Panc1 (cell line): ENCODE measurements around the gene DNASE1L3. TPM values are rescaled to one million over a fixed set of nuclear protein-coding genes. Genes with fewer than 3 reads are reported as not detected.

Source experiments
- ATAC-seq: fragments of 200-7000 bp; cut with Tn5 transposase; 2 replicates; pipeline ENCODE4 v1.9.1; 2020; ENCODE audit warnings: mild to moderate bottlenecking, moderate library complexity
- BruUV-seq: library from RNA; stranded (reverse); fragments of 400-500 nt; replicated peaks from 2 replicates; lab custom pipeline; 2021; lab: Mats Ljungman, UMichigan
- CTCF ChIA-PET: fragments of 300-600 bp; sonication (Branson Sonifier 250); formaldehyde crosslinking; loops from one replicate; lab custom pipeline; 2022; ENCODE audit warnings: antibody characterized with exemption; lab: Charles Lee
- POLR2A ChIA-PET: fragments of 300-600 bp; sonication (Branson Sonifier 250); formaldehyde crosslinking; loops from one replicate; lab custom pipeline; 2022; ENCODE audit warnings: antibody characterized with exemption; lab: Charles Lee
- DNase-seq: peaks from one replicate; pipeline ENCODE4 v3.0.0-alpha.2; 2010; ENCODE audit warnings: low read depth, low spot score
- H3K27ac ChIP-seq: 2 replicates; pipeline ENCODE4 v1.5.1; 2011; ENCODE audit warnings: mild to moderate bottlenecking, low read length, inconsistent platforms
- H3K27me3 ChIP-seq: fragments of 200-500 bp; sonication (Bioruptor generic); 2 replicates; pipeline ENCODE4 v1.6.0; 2014; ENCODE audit warnings: low read length, inconsistent platforms; ENCODE audit not compliant: control insufficient read depth, insufficient read depth
- H3K36me3 ChIP-seq: fragments of 200-500 bp; sonication (Bioruptor generic); 2 replicates; pipeline ENCODE4 v1.5.1; 2014; ENCODE audit warnings: inconsistent platforms, mild to moderate bottlenecking, low read length, moderate library complexity; ENCODE audit not compliant: control insufficient read depth, insufficient read depth
- H3K4me1 ChIP-seq: 2 replicates; pipeline ENCODE4 v1.5.1; 2011; ENCODE audit warnings: inconsistent platforms, mild to moderate bottlenecking, low read length, moderate library complexity; ENCODE audit not compliant: control insufficient read depth, insufficient read depth
- H3K4me3 ChIP-seq, 2 experiments: 2 replicates each; pipeline ENCODE4 v1.5.1; 2011 to 2012; ENCODE audit warnings: low read depth in 2 of 2, low read length in 2 of 2, mild to moderate bottlenecking in 2 of 2, inconsistent platforms in 1 of 2, moderate library complexity in 1 of 2
- H3K9me3 ChIP-seq: fragments of 200-500 bp; sonication (Bioruptor generic); 2 replicates; pipeline ENCODE4 v1.5.1; 2014; ENCODE audit warnings: low read depth, mild to moderate bottlenecking, inconsistent platforms, low read length, moderate library complexity; ENCODE audit not compliant: control insufficient read depth, insufficient read depth
- CTCF ChIP-seq: fragments of 450-650 bp; IDR thresholded peaks from 2 replicates; pipeline ENCODE4 v1.5.1; 2017; ENCODE audit warnings: mild to moderate bottlenecking
- POLR2AphosphoS5 ChIP-seq: IDR thresholded peaks from 2 replicates; pipeline ENCODE4 v1.6.1; 2012; ENCODE audit warnings: mild to moderate bottlenecking, low read depth, low read length, moderate library complexity
- REST ChIP-seq, 2 experiments: IDR thresholded peaks; 2 replicates each; pipeline ENCODE4 v1.6.1; 2011 to 2012; ENCODE audit warnings: low read depth in 2 of 2, control low read depth in 1 of 2, low read length in 1 of 2, mild to moderate bottlenecking in 1 of 2, moderate library complexity in 1 of 2; ENCODE audit not compliant: insufficient read depth in 1 of 2
- SIN3A ChIP-seq: IDR thresholded peaks from 2 replicates; pipeline ENCODE4 v1.6.1; 2012; ENCODE audit warnings: low read depth, mild to moderate bottlenecking, low read length, moderate library complexity, borderline replicate concordance; ENCODE audit not compliant: insufficient read depth
- TCF7L2 ChIP-seq: IDR thresholded peaks from 2 replicates; pipeline ENCODE4 v1.6.1; 2011; ENCODE audit warnings: mild to moderate bottlenecking, low read depth, low read length, inconsistent platforms
- in situ Hi-C: cut with HindIII; loops from 2 replicates; pipeline ENCODE4 v1.10.0; 2016; ENCODE audit warnings: low sequenced_read_pairs, low pct_unique_long_range_greater_than_20kb
- intact Hi-C: fragments of 100-400 bp; cut with micrococcal nuclease; formaldehyde crosslinking; loops from one replicate; pipeline ENCODE4 v1.10.0; 2022; ENCODE audit not compliant: unreplicated experiment
- total RNA-seq: library from RNA; stranded (reverse); gene quantifications from one replicate; pipeline ENCODE4 v1.2.1, GENCODE V29; 2021; ENCODE audit not compliant: unreplicated experiment

DNASE1L3 gene
- total RNA-seq, 1 experiment from 2014 or later = not detected

- ChIA-PET CTCF (no interaction called here), POLR2A (no interaction called here)
- Histone ChIP-seq H3K36me3 (peaks cover 6% of the 10 kb centered on the region), H3K4me1 (peaks cover 36% of the 10 kb centered on the region), H3K9me3 (no peaks in the 10 kb centered on the region), H3K27ac (no peak overlapping the region), H3K4me3 (no peak overlapping the region), H3K27me3 (no peaks in the 10 kb centered on the region)
- intact Hi-C loops (loop anchor here (10.0 kb wide), 1 partner anchor 216 kb away; no protein-coding TSS in a partner anchor), in situ Hi-C loops (no loop called here)
- ATAC-seq = no peak
- BruUV-seq = no TSS peak
- DNase-seq = no peak
- TF ChIP-seq TCF7L2 (no peak), CTCF (no peak), REST (IDR thresholded peaks at IDR 0.05; ENCODE audit: insufficient read depth in 1 of 2, low read depth in 2 of 2, low read length in 1 of 2) (no peak), POLR2AphosphoS5 (no peak), SIN3A (no peak)
Measured at GRCh38 chr3:58171126-58171525, 39.6 kb downstream of the DNASE1L3 start.

GRCh38 chr3:58170376-58170775, 40.4 kb downstream of the DNASE1L3 start:
- POLR2A ChIA-PET = no interaction called here
- Histone ChIP-seq H3K4me3 (no peak overlapping the region), H3K36me3 (peaks cover 6% of the 10 kb centered on the region), H3K27me3 (no peaks in the 10 kb centered on the region), H3K4me1 (peaks cover 37% of the 10 kb centered on the region), H3K9me3 (no peaks in the 10 kb centered on the region), H3K27ac (no peak overlapping the region)
- no peak for DNase-seq
- intact Hi-C loops (loop anchor here (10.0 kb wide), 1 partner anchor 216 kb away; no protein-coding TSS in a partner anchor), in situ Hi-C loops (no loop called here)
- no TSS peak for BruUV-seq
- CTCF ChIA-PET = no interaction called here
- TF ChIP-seq CTCF (no peak), TCF7L2 (no peak), REST (IDR thresholded peaks at IDR 0.05; ENCODE audit: insufficient read depth in 1 of 2, low read depth in 2 of 2, low read length in 1 of 2) (no peak), POLR2AphosphoS5 (no peak), SIN3A (no peak)
- ATAC-seq = no peak
